ENCODE data around the gene GID4. TPM values are rescaled to one million over a fixed set of nuclear protein-coding genes. Genes with fewer than 3 reads are reported as not detected.

GID4 gene
- total RNA-seq, 1 experiment from 2014 or later = 7.3 TPM

DNA sequence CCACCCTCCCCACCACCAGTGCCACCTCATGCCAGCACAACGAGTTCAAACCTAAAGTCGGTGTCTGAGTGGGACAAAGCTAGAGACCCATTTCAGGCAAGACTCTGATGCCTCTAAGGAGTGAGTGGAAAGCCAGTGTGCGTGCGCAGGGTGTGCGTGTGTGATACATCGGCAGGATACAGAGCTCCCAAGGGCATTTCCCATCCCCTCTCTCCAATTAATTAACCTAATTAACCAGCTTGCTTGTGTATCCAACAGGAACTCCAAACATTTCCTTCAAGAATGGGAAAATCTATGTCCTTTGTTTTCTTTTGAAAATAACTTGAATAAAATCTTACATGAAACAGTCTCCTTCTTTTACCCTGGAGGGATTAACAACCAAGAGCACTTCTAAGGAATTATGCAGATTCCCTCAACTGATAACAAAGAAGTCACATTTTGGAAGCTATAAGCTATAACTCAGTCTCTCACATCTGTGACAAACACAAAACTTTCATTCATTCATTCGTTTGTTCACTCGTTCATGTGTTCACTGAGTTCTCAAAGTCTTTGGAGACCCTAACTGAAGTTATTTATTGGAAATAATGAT, 10.2 kb upstream of the GID4 start:
- no peaks in the 10 kb centered on the region for H3K4me1 Mint-ChIP-seq (ENCODE audit: low read depth, unreplicated experiment)

GRCh38 chr17:18031955-18032354, 7.3 kb upstream of the GID4 start:
- no peaks in the 10 kb centered on the region for H3K4me1 Mint-ChIP-seq (ENCODE audit: low read depth, unreplicated experiment)
- intact Hi-C loops (cut with micrococcal nuclease; ENCODE audit: unreplicated experiment) = loop anchor here (10.0 kb wide), 1 partner anchor 107 kb away; no protein-coding TSS in a partner anchor
- CTCF ChIA-PET = interaction anchor here (0.7 kb wide), 1 partner anchor 87 kb away, joined by 7 read pairs; no protein-coding TSS in a partner anchor
- TF ChIP-seq, protein P1, sequence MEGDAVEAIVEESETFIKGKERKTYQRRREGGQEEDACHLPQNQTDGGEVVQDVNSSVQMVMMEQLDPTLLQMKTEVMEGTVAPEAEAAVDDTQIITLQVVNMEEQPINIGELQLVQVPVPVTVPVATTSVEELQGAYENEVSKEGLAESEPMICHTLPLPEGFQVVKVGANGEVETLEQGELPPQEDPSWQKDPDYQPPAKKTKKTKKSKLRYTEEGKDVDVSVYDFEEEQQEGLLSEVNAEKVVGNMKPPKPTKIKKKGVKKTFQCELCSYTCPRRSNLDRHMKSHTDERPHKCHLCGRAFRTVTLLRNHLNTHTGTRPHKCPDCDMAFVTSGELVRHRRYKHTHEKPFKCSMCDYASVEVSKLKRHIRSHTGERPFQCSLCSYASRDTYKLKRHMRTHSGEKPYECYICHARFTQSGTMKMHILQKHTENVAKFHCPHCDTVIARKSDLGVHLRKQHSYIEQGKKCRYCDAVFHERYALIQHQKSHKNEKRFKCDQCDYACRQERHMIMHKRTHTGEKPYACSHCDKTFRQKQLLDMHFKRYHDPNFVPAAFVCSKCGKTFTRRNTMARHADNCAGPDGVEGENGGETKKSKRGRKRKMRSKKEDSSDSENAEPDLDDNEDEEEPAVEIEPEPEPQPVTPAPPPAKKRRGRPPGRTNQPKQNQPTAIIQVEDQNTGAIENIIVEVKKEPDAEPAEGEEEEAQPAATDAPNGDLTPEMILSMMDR (IDR thresholded peaks at IDR 0.05; ENCODE audit: unreplicated experiment) = no peak
- no peaks in the 10 kb centered on the region for H3K27me3 Mint-ChIP-seq (ENCODE audit: unreplicated experiment)
- H3K4me3 Mint-ChIP-seq (ENCODE audit: low read depth, unreplicated experiment) = no peak overlapping the region
- DNase-seq = no peak
- no peaks in the 10 kb centered on the region for H3K9me3 Mint-ChIP-seq (ENCODE audit: low read depth, unreplicated experiment)
- no TSS peak for BruUV-seq (replicated peaks)
- no peak overlapping the region for H3K27ac Mint-ChIP-seq (ENCODE audit: unreplicated experiment)
- no peaks in the 10 kb centered on the region for H3K36me3 Mint-ChIP-seq (ENCODE audit: insufficient read depth, unreplicated experiment)

More for the DNA sequence above, 10.2 kb upstream of the GID4 start:
- CTCF ChIA-PET = interaction anchor here (0.6 kb wide), 1 partner anchor 67 kb away, joined by 3 read pairs; no protein-coding TSS in a partner anchor
- Mint-ChIP-seq H3K9me3 (ENCODE audit: low read depth, unreplicated experiment) (no peaks in the 10 kb centered on the region), H3K4me3 (ENCODE audit: low read depth, unreplicated experiment) (no peak overlapping the region), H3K27me3 (ENCODE audit: unreplicated experiment) (no peaks in the 10 kb centered on the region), H3K27ac (ENCODE audit: unreplicated experiment) (no peak overlapping the region), H3K36me3 (ENCODE audit: insufficient read depth, unreplicated experiment) (no peaks in the 10 kb centered on the region)
- TF ChIP-seq, protein P1 (IDR thresholded peaks at IDR 0.05; ENCODE audit: unreplicated experiment) = no peak
- intact Hi-C loops (cut with micrococcal nuclease; ENCODE audit: unreplicated experiment) = no loop called here
- no TSS peak for BruUV-seq (replicated peaks)
- no peak for DNase-seq

DNA sequence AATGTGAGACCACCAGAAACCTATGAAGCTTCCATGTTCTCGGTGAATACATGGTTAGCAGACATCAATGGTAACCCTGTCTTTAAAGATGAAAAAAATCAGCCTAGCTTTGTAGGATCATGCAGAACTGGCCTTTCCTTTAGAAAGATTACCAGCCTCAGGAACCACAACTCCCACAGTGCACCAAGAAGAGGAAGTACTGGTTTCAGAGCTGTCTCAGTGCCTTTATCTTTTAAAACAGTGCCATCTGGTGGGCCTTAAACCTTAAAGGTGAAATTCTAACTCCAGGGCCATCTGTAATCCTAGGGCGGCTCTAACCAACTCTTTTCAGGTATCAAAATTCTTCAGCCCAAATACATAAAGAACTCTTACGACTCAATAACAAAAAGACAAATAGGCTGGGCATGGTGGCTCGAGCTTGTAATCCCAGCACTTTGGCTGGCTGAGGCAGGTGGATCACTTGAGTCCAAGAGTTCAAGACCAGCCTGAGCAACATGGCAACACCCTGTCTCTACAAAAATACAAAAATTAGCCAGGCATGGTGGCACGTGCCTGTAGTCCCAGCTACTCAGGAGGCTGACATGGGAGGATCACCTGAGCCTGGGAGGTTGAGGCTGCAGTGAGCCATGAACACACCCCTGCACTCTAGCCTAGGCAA, 5.6 kb upstream of the GID4 start:
- peaks cover 9% of the 10 kb centered on the region for H3K36me3 Mint-ChIP-seq (ENCODE audit: insufficient read depth, unreplicated experiment)
- DNase-seq = peak; percentile 47
- CTCF ChIA-PET = interaction anchor here (0.7 to 2.0 kb wide), 5 partner anchors 44 to 145 kb away, joined by 3 to 10 read pairs (median 7); no protein-coding TSS in a partner anchor
- peaks cover 16% of the 10 kb centered on the region for H3K4me1 Mint-ChIP-seq (ENCODE audit: low read depth, unreplicated experiment)
- intact Hi-C loops (cut with micrococcal nuclease; ENCODE audit: unreplicated experiment) = loop anchor here (1.0 to 10.0 kb wide), 2 partner anchors 109 to 142 kb away; no protein-coding TSS in a partner anchor
- TF ChIP-seq, protein P1 (IDR thresholded peaks at IDR 0.05; ENCODE audit: unreplicated experiment) = peak; percentile 48
- H3K4me3 Mint-ChIP-seq (ENCODE audit: low read depth, unreplicated experiment) = no peak overlapping the region
- no peaks in the 10 kb centered on the region for H3K9me3 Mint-ChIP-seq (ENCODE audit: low read depth, unreplicated experiment)
- H3K27ac Mint-ChIP-seq (ENCODE audit: unreplicated experiment) = no peak overlapping the region
- H3K27me3 Mint-ChIP-seq (ENCODE audit: unreplicated experiment) = no peaks in the 10 kb centered on the region
- BruUV-seq (replicated peaks) = no TSS peak

DNA sequence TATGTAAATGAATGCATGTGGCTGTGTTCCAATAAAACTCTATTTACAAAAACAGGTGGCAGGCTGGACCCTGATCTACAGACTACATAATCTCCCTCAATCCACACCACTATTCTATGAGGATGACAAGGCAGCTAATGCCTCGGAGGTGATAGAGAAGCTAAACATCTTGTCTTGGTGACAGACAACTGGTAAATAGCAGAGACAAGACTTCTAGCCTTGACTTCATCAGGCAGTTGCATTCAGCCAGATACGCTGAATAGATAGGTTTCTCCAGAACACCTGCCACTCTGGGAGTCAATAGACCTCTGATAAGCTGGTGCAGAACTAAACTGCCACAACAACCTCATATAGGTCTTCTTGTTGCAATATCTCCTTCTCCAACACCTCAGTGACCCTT, 3.5 kb upstream of the GID4 start:
- intact Hi-C loops (cut with micrococcal nuclease; ENCODE audit: unreplicated experiment) = loop anchor here (10.0 kb wide), 1 partner anchor 111 kb away; no protein-coding TSS in a partner anchor
- DNase-seq = no peak
- CTCF ChIA-PET = interaction anchor here (1.2 kb wide), 1 partner anchor 145 kb away, joined by 3 read pairs; no protein-coding TSS in a partner anchor
- Mint-ChIP-seq H3K4me1 (ENCODE audit: low read depth, unreplicated experiment) (peaks cover 22% of the 10 kb centered on the region), H3K27me3 (ENCODE audit: unreplicated experiment) (no peaks in the 10 kb centered on the region), H3K27ac (ENCODE audit: unreplicated experiment) (no peak overlapping the region), H3K4me3 (ENCODE audit: low read depth, unreplicated experiment) (no peak overlapping the region), H3K36me3 (ENCODE audit: insufficient read depth, unreplicated experiment) (peaks cover 30% of the 10 kb centered on the region), H3K9me3 (ENCODE audit: low read depth, unreplicated experiment) (no peaks in the 10 kb centered on the region)
- no TSS peak for BruUV-seq (replicated peaks)
- TF ChIP-seq, protein P1 (IDR thresholded peaks at IDR 0.05; ENCODE audit: unreplicated experiment) = no peak
